ENCODE measurements around the gene ADPGK. TPM values are rescaled to one million over a fixed set of nuclear protein-coding genes. Genes with fewer than 3 reads are reported as not detected.

The ADPGK gene
- total and polyA plus RNA-seq, 7 donors: 10.2 to 41.1 (median 25.2) TPM

GRCh38 chr15:72758182-72758581, 25.4 kb downstream of the ADPGK start:
- intact Hi-C loops (cut with DNase I): no loop called here
- 79 to 89% methylated on average over 3 of the region's 3 CpGs for WGBS, 2 donors
- no peak for DNase-seq
- no peaks in the 10 kb centered on the region for H3K4me1 ChIP-seq
- H3K36me3 ChIP-seq: peaks cover 0 to 77% (median 20%) of the 10 kb centered on the region in 4 donors
- H3K4me3 ChIP-seq: no peak overlapping the region
- no peaks in the 10 kb centered on the region for H3K9me3 ChIP-seq
- TF ChIP-seq POLR2A (IDR thresholded peaks at IDR 0.05) (no peak), POLR2AphosphoS5 (IDR thresholded peaks at IDR 0.05) (no peak), EP300 (IDR thresholded peaks at IDR 0.05) (no peak), CTCF (IDR thresholded peaks at IDR 0.05) (no peak)
- H3K27me3 ChIP-seq: no peaks in the 10 kb centered on the region
- peak overlapping the region in 1 of 4 donors; percentile 30 for H3K27ac ChIP-seq

GRCh38 chr15:72754096-72754495, 29.5 kb downstream of the ADPGK start:
- Histone ChIP-seq H3K4me3 (no peak overlapping the region), H3K4me1 (no peaks in the 10 kb centered on the region), H3K36me3 (peaks cover 5 to 61% (median 26%) of the 10 kb centered on the region in 4 donors), H3K27ac (no peak overlapping the region), H3K9me3 (no peaks in the 10 kb centered on the region), H3K27me3 (no peaks in the 10 kb centered on the region)
- no peak for TF ChIP-seq POLR2AphosphoS5 (IDR thresholded peaks at IDR 0.05)
- TF ChIP-seq CTCF (IDR thresholded peaks at IDR 0.05): no peak
- no peak for TF ChIP-seq POLR2A (IDR thresholded peaks at IDR 0.05)
- intact Hi-C loops (cut with DNase I): no loop called here
- WGBS, 2 donors: 92 to 95% methylated on average over 6 of the region's 6 CpGs
- no peak for DNase-seq

GRCh38 chr15:72751751-72752455, 31.7 kb downstream of the ADPGK start:
- H3K36me3 ChIP-seq: peaks cover 5 to 55% (median 26%) of the 10 kb centered on the region in 4 donors
- H3K27me3 ChIP-seq: no peaks in the 10 kb centered on the region
- H3K27ac ChIP-seq: no peak overlapping the region
- H3K4me3 ChIP-seq: no peak overlapping the region
- no peaks in the 10 kb centered on the region for H3K4me1 ChIP-seq
- WGBS, 2 donors: 58 to 81% methylated on average over 9 of the region's 9 CpGs
- intact Hi-C loops (cut with DNase I): no loop called here
- TF ChIP-seq POLR2A (IDR thresholded peaks at IDR 0.05): no peak
- no peak for DNase-seq
- peaks cover 0 to under 1% (median 0%) of the 10 kb centered on the region in 4 donors for H3K9me3 ChIP-seq

GRCh38 chr15:72749700-72750099, 33.9 kb downstream of the ADPGK start:
- intact Hi-C loops (cut with DNase I): no loop called here
- WGBS, 2 donors: 93 to 95% methylated on average over 2 of the region's 2 CpGs
- Histone ChIP-seq H3K4me3 (no peak overlapping the region), H3K36me3 (peaks cover 5 to 33% (median 14%) of the 10 kb centered on the region in 4 donors), H3K27ac (no peak overlapping the region), H3K9me3 (peaks cover 0 to 2% (median 0%) of the 10 kb centered on the region in 4 donors), H3K4me1 (no peaks in the 10 kb centered on the region), H3K27me3 (no peaks in the 10 kb centered on the region)
- no peak for TF ChIP-seq POLR2A (IDR thresholded peaks at IDR 0.05)
- no peak for TF ChIP-seq EP300 (IDR thresholded peaks at IDR 0.05)
- TF ChIP-seq POLR2AphosphoS5 (IDR thresholded peaks at IDR 0.05): no peak
- no peak for TF ChIP-seq CTCF (IDR thresholded peaks at IDR 0.05)
- DNase-seq: no peak

GRCh38 chr15:72740219-72740618, 43.3 kb downstream of the ADPGK start:
- Histone ChIP-seq H3K4me3 (no peak overlapping the region), H3K27me3 (no peaks in the 10 kb centered on the region), H3K4me1 (no peaks in the 10 kb centered on the region), H3K27ac (no peak overlapping the region), H3K9me3 (no peaks in the 10 kb centered on the region), H3K36me3 (peaks cover 0 to 50% (median 28%) of the 10 kb centered on the region in 4 donors)
- intact Hi-C loops (cut with DNase I): no loop called here
- 42 to 57% methylated on average over 1 of the region's 1 CpG for WGBS, 2 donors
- TF ChIP-seq POLR2A (IDR thresholded peaks at IDR 0.05) (no peak), EP300 (IDR thresholded peaks at IDR 0.05) (no peak), CTCF (IDR thresholded peaks at IDR 0.05) (no peak), POLR2AphosphoS5 (IDR thresholded peaks at IDR 0.05) (no peak)
- no peak for DNase-seq
